ENCODE data around the gene TMEM164. TPM values are rescaled to one million over a fixed set of nuclear protein-coding genes. Genes with fewer than 3 reads are reported as not detected.

Gene TMEM164
- total and polyA plus RNA-seq, 2 experiments from 2014 or later: 3.4 to 17.2 TPM

- no peak for TF ChIP-seq EZH2phosphoT487 (IDR thresholded peaks at IDR 0.05; ENCODE audit: unreplicated experiment)
- no peak for TF ChIP-seq POLR2AphosphoS5 (IDR thresholded peaks at IDR 0.05; ENCODE audit: low read depth)
- TF ChIP-seq NANOG (IDR thresholded peaks at IDR 0.05; ENCODE audit: borderline replicate concordance): no peak
- no peak for TF ChIP-seq ZNF114 (CRISPR knock-in tag; IDR thresholded peaks at IDR 0.05)
- TF ChIP-seq, protein P1, sequence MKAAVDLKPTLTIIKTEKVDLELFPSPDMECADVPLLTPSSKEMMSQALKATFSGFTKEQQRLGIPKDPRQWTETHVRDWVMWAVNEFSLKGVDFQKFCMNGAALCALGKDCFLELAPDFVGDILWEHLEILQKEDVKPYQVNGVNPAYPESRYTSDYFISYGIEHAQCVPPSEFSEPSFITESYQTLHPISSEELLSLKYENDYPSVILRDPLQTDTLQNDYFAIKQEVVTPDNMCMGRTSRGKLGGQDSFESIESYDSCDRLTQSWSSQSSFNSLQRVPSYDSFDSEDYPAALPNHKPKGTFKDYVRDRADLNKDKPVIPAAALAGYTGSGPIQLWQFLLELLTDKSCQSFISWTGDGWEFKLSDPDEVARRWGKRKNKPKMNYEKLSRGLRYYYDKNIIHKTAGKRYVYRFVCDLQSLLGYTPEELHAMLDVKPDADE (IDR thresholded peaks at IDR 0.05): no peak
- TF ChIP-seq JUNB (IDR thresholded peaks at IDR 0.05; ENCODE audit: unreplicated experiment): no peak
- TF ChIP-seq ZNF462 (CRISPR knock-in tag; IDR thresholded peaks at IDR 0.05): no peak
- TF ChIP-seq EZH2 (IDR thresholded peaks at IDR 0.05; ENCODE audit: low read depth, unreplicated experiment): no peak
- TF ChIP-seq, protein P2, sequence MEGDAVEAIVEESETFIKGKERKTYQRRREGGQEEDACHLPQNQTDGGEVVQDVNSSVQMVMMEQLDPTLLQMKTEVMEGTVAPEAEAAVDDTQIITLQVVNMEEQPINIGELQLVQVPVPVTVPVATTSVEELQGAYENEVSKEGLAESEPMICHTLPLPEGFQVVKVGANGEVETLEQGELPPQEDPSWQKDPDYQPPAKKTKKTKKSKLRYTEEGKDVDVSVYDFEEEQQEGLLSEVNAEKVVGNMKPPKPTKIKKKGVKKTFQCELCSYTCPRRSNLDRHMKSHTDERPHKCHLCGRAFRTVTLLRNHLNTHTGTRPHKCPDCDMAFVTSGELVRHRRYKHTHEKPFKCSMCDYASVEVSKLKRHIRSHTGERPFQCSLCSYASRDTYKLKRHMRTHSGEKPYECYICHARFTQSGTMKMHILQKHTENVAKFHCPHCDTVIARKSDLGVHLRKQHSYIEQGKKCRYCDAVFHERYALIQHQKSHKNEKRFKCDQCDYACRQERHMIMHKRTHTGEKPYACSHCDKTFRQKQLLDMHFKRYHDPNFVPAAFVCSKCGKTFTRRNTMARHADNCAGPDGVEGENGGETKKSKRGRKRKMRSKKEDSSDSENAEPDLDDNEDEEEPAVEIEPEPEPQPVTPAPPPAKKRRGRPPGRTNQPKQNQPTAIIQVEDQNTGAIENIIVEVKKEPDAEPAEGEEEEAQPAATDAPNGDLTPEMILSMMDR (conservative IDR thresholded peaks at IDR 0.05; ENCODE audit: low read depth in 2 of 2): no peak
- TF ChIP-seq STAT1 (IDR thresholded peaks at IDR 0.05; ENCODE audit: unreplicated experiment): no peak
- no peak for TF ChIP-seq CREB1 (CRISPR knock-in tag; IDR thresholded peaks at IDR 0.05; ENCODE audit: low read depth)
- TF ChIP-seq, protein P3, sequence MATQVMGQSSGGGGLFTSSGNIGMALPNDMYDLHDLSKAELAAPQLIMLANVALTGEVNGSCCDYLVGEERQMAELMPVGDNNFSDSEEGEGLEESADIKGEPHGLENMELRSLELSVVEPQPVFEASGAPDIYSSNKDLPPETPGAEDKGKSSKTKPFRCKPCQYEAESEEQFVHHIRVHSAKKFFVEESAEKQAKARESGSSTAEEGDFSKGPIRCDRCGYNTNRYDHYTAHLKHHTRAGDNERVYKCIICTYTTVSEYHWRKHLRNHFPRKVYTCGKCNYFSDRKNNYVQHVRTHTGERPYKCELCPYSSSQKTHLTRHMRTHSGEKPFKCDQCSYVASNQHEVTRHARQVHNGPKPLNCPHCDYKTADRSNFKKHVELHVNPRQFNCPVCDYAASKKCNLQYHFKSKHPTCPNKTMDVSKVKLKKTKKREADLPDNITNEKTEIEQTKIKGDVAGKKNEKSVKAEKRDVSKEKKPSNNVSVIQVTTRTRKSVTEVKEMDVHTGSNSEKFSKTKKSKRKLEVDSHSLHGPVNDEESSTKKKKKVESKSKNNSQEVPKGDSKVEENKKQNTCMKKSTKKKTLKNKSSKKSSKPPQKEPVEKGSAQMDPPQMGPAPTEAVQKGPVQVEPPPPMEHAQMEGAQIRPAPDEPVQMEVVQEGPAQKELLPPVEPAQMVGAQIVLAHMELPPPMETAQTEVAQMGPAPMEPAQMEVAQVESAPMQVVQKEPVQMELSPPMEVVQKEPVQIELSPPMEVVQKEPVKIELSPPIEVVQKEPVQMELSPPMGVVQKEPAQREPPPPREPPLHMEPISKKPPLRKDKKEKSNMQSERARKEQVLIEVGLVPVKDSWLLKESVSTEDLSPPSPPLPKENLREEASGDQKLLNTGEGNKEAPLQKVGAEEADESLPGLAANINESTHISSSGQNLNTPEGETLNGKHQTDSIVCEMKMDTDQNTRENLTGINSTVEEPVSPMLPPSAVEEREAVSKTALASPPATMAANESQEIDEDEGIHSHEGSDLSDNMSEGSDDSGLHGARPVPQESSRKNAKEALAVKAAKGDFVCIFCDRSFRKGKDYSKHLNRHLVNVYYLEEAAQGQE (IDR thresholded peaks at IDR 0.05; ENCODE audit: unreplicated experiment): no peak
- TF ChIP-seq ZNF331 (CRISPR knock-in tag; IDR thresholded peaks at IDR 0.05; ENCODE audit: low read depth): no peak
- Mint-ChIP-seq H3K27ac (no peak overlapping the region), H3K27me3 (ENCODE audit: insufficient read depth, low read depth, poor library complexity) (no peaks in the 10 kb centered on the region), H3K9me3 (no peaks in the 10 kb centered on the region), H3K4me3 (no peak overlapping the region), H3K36me3 (ENCODE audit: low read depth) (no peaks in the 10 kb centered on the region), H3K4me1 (peaks cover 8% of the 10 kb centered on the region; the same call in 2 of the 3 replicates)
- ATAC-seq: no peak
- Histone ChIP-seq H3F3A (replicated peaks; ENCODE audit: low read depth) (no peaks in the 10 kb centered on the region), H3K9me2 (ENCODE audit: insufficient read depth) (no peaks in the 10 kb centered on the region), H3K79me2 (replicated peaks; ENCODE audit: insufficient read depth) (no peaks in the 10 kb centered on the region), H2AFZ (no peak overlapping the region), H3K27ac (ENCODE audit: low read depth) (no peak overlapping the region), H3K27me3 (ENCODE audit: insufficient read depth) (no peaks in the 10 kb centered on the region), H3K4me2 (no peak overlapping the region), H3K36me3 (ENCODE audit: insufficient read depth) (no peaks in the 10 kb centered on the region), H4K20me1 (replicated peaks; ENCODE audit: insufficient read depth) (no peaks in the 10 kb centered on the region), H3K4me1 (ENCODE audit: insufficient read depth) (no peaks in the 10 kb centered on the region), H3K4me3 (no peak overlapping the region)
- no peak for DNase-seq (ENCODE audit: low spot score)
Observed at GRCh38 chrX:110020536-110020935, 17.6 kb downstream of the TMEM164 start.
